ENCODE measurements around the gene ENTREP3. TPM values are rescaled to one million over a fixed set of nuclear protein-coding genes. Genes with fewer than 3 reads are reported as not detected.

Gene ENTREP3
- total and polyA plus RNA-seq, 2 experiments from 2014 or later, result 8.8 to 27.1 TPM

GRCh38 chr1:155277902-155278688, 22.8 kb upstream of the ENTREP3 start:
- no peaks in the 10 kb centered on the region for H3K9me3 ChIP-seq (ENCODE audit: low read depth)
- TF ChIP-seq EZH2 (IDR thresholded peaks at IDR 0.05; ENCODE audit: borderline replicate concordance), result no peak
- TF ChIP-seq EZH2phosphoT487 (IDR thresholded peaks at IDR 0.05; ENCODE audit: low read depth, severe bottlenecking, unreplicated experiment), result no peak
- no peak for TF ChIP-seq CTCF (IDR thresholded peaks at IDR 0.05; ENCODE audit: poor library complexity)
- 2% methylated on average over 26 of the region's 29 CpGs for WGBS (ENCODE audit: low lambda C conversion rate, missing lambda C conversion rate)
- DNase-seq (ENCODE audit: low spot score), result peak; percentile 85
- no peaks in the 10 kb centered on the region for H4K20me1 ChIP-seq (ENCODE audit: insufficient read depth, poor library complexity, severe bottlenecking)
- no peaks in the 10 kb centered on the region for H3K27me3 ChIP-seq
- peak overlapping the region; percentile 64 for H3K27ac ChIP-seq
- no peaks in the 10 kb centered on the region for H3K79me2 ChIP-seq
- H3K9me2 ChIP-seq (replicated peaks; ENCODE audit: insufficient read depth), result no peaks in the 10 kb centered on the region
- peak overlapping the region; percentile 95 for H2AFZ ChIP-seq
- peaks cover 4% of the 10 kb centered on the region for H3K4me1 ChIP-seq (ENCODE audit: insufficient read depth)
- H3K4me3 ChIP-seq, result peak overlapping the region; percentile 62
- peak overlapping the region; percentile 96 for H3K4me2 ChIP-seq
- H3K36me3 ChIP-seq (replicated peaks; ENCODE audit: insufficient read depth, low read depth), result no peaks in the 10 kb centered on the region

- H3K9me3 ChIP-seq (ENCODE audit: low read depth), result no peaks in the 10 kb centered on the region
- H3K79me2 ChIP-seq, result peaks cover 6% of the 10 kb centered on the region
- peaks cover 3% of the 10 kb centered on the region for H4K20me1 ChIP-seq (ENCODE audit: insufficient read depth, poor library complexity, severe bottlenecking)
- H3K27me3 ChIP-seq, result no peaks in the 10 kb centered on the region
- H3K4me2 ChIP-seq, result peak within 1 kb of the TSS; percentile 96
- H3K27ac ChIP-seq, result peak within 1 kb of the TSS; percentile 64
- H3K36me3 ChIP-seq (replicated peaks; ENCODE audit: insufficient read depth, low read depth), result no peaks in the 10 kb centered on the region
- peak within 1 kb of the TSS; percentile 62 for H3K4me3 ChIP-seq
- peaks cover 6% of the 10 kb centered on the region for H3K4me1 ChIP-seq (ENCODE audit: insufficient read depth)
- peak; percentile 100 for DNase-seq (ENCODE audit: low spot score)
- TF ChIP-seq EZH2 (IDR thresholded peaks at IDR 0.05; ENCODE audit: borderline replicate concordance), result no peak
- TF ChIP-seq CTCF (IDR thresholded peaks at IDR 0.05; ENCODE audit: poor library complexity), result peak; percentile 71
- 2% methylated on average over 49 of the region's 68 CpGs for WGBS (ENCODE audit: low lambda C conversion rate, missing lambda C conversion rate)
- H2AFZ ChIP-seq, result peak within 1 kb of the TSS; percentile 95
- no peaks in the 10 kb centered on the region for H3K9me2 ChIP-seq (replicated peaks; ENCODE audit: insufficient read depth)
These were observed 22.0 kb upstream of the ENTREP3 start, which contains the start of gene HCN3 for GRCh38 chr1:155277070-155277901. TSS of gene HCN3 (plus strand) at chr1:155277463. CDS start at chr1:155277591, 128 bp downstream.

- Histone ChIP-seq H3K4me3 (peak within 1 kb of the TSS; percentile 57), H3K27me3 (no peaks in the 10 kb centered on the region), H3K4me1 (ENCODE audit: insufficient read depth) (peaks cover 11% of the 10 kb centered on the region), H3K9me2 (replicated peaks; ENCODE audit: insufficient read depth) (no peaks in the 10 kb centered on the region), H3K36me3 (replicated peaks; ENCODE audit: insufficient read depth, low read depth) (no peaks in the 10 kb centered on the region), H3K9me3 (ENCODE audit: low read depth) (no peaks in the 10 kb centered on the region), H3K79me2 (peaks cover 38% of the 10 kb centered on the region), H4K20me1 (ENCODE audit: insufficient read depth, poor library complexity, severe bottlenecking) (peaks cover 14% of the 10 kb centered on the region), H3K4me2 (peak within 1 kb of the TSS; percentile 72), H3K27ac (peak within 1 kb of the TSS; percentile 98), H2AFZ (peak within 1 kb of the TSS; percentile 46)
- DNase-seq (ENCODE audit: low spot score), result peak; percentile 98
- TF ChIP-seq EZH2 (IDR thresholded peaks at IDR 0.05; ENCODE audit: borderline replicate concordance) (no peak), CTCF (IDR thresholded peaks at IDR 0.05; ENCODE audit: poor library complexity) (no peak), EZH2phosphoT487 (IDR thresholded peaks at IDR 0.05; ENCODE audit: low read depth, severe bottlenecking, unreplicated experiment) (no peak)
- WGBS (ENCODE audit: low lambda C conversion rate, missing lambda C conversion rate), result 22% methylated on average over 50 of the region's 61 CpGs
These were observed 18.3 kb upstream of the ENTREP3 start, which contains the start of gene CLK2 for GRCh38 chr1:155273343-155274245. TSS of gene CLK2 (minus strand) at chr1:155273504. CDS start at chr1:155270977, 2,527 bp downstream.
